Activated CD8-positive, alpha-beta memory T cell treated with anti-CD3 and anti-CD28 coated beads, Interleukin-2, amount 50 U/mL, for 4 hours (primary cell): ENCODE results near the gene CCNI2.

ENCODE experiments used
- DNase-seq: peaks from one replicate; pipeline ENCODE4 v3.0.0-alpha.2; 2020

Gene CCNI2

GRCh38 chr5:132750471-132751230, 3.4 kb downstream of the CCNI2 start:
- DNase-seq, result no peak

GRCh38 chr5:132751444-132751843, 4.2 kb downstream of the CCNI2 start:
- no peak for DNase-seq

GRCh38 chr5:132751971-132752580, 4.8 kb downstream of the CCNI2 start:
- no peak for DNase-seq

- DNase-seq, result no peak
Observed at GRCh38 chr5:132752581-132753125, 5.4 kb downstream of the CCNI2 start.

GRCh38 chr5:132753135-132753987, 6.1 kb downstream of the CCNI2 start:
- no peak for DNase-seq

- DNase-seq, result no peak
Observed at GRCh38 chr5:132754111-132754510, 6.9 kb downstream of the CCNI2 start.

- DNase-seq, result no peak
Observed at GRCh38 chr5:132754947-132755346, 7.7 kb downstream of the CCNI2 start.

GRCh38 chr5:132756542-132756941, 9.3 kb downstream of the CCNI2 start:
- no peak for DNase-seq

GRCh38 chr5:132758451-132758850, 11.2 kb downstream of the CCNI2 start:
- DNase-seq, result no peak

- DNase-seq, result no peak
Observed at GRCh38 chr5:132759114-132760048, 12.2 kb downstream of the CCNI2 start.

GRCh38 chr5:132760049-132760420, 12.8 kb downstream of the CCNI2 start:
- DNase-seq, result no peak

GRCh38 chr5:132760601-132761317, 13.5 kb downstream of the CCNI2 start:
- DNase-seq, result no peak

GRCh38 chr5:132761321-132762240, 14.4 kb downstream of the CCNI2 start:
- no peak for DNase-seq

GRCh38 chr5:132762246-132763000, 15.2 kb downstream of the CCNI2 start:
- DNase-seq, result no peak

- no peak for DNase-seq
Observed at GRCh38 chr5:132763181-132764036, 16.2 kb downstream of the CCNI2 start.

GRCh38 chr5:132764051-132764450, 16.8 kb downstream of the CCNI2 start:
- no peak for DNase-seq

GRCh38 chr5:132764671-132765238, 17.5 kb downstream of the CCNI2 start:
- DNase-seq, result no peak

GRCh38 chr5:132765311-132766019, 18.2 kb downstream of the CCNI2 start:
- no peak for DNase-seq
